Endothelial cell of umbilical vein (primary cell): ENCODE results near the gene SSPN. TPM values are rescaled to one million over a fixed set of nuclear protein-coding genes. Genes with fewer than 3 reads are reported as not detected.

ENCODE experiments used
- BruUV-seq: library from RNA; stranded (reverse); fragments of 400-500 nt; replicated peaks from 2 replicates; lab custom pipeline; 2021; lab: Mats Ljungman, UMichigan
- CTCF ChIA-PET: fragments of 300-600, 350-600 bp; sonication (Branson Sonifier 250); formaldehyde crosslinking; loops from one replicate; lab custom pipeline; 2021; ENCODE audit warnings: antibody characterized with exemption, inconsistent platforms; lab: Charles Lee
- POLR2A ChIA-PET: fragments of 300-600, 350-600 bp; sonication (Branson Sonifier 250); formaldehyde crosslinking; loops from one replicate; lab custom pipeline; 2021; ENCODE audit warnings: antibody characterized with exemption, inconsistent platforms; lab: Charles Lee
- DNase-seq: peaks from one replicate; pipeline ENCODE4 v3.0.0-alpha.2; 2011; ENCODE audit warnings: low read depth, low spot score
- FAIRE-seq: peaks from 2 replicates; lab custom pipeline; 2011; peaks lifted over from hg19 to GRCh38; lab: Jason Lieb, UNC
- H2AFZ ChIP-seq: 2 replicates; pipeline ENCODE4 v1.6.0; 2012; ENCODE audit warnings: low read depth, low read length, control low read depth, inconsistent platforms
- H3K27ac ChIP-seq: 2 replicates; pipeline ENCODE4 v1.5.1; 2011; ENCODE audit warnings: low read depth, mild to moderate bottlenecking, control low read depth, low read length, moderate library complexity; ENCODE audit not compliant: insufficient read depth
- H3K27me3 ChIP-seq, 2 experiments: 2 replicates each; pipeline versions ENCODE4 v1.6.0 to v1.6.1; 2011; ENCODE audit warnings: low read length in 2 of 2, mixed read lengths in 1 of 2; ENCODE audit not compliant: control insufficient read depth in 2 of 2, insufficient read depth in 2 of 2
- H3K36me3 ChIP-seq, 2 experiments: 2 replicates in 1 of 2; 3 replicates in 1 of 2; pipeline ENCODE4 v1.5.1; 2011; ENCODE audit warnings: low read length in 2 of 2, mild to moderate bottlenecking in 1 of 2, moderate library complexity in 1 of 2; ENCODE audit not compliant: control insufficient read depth in 2 of 2, insufficient read depth in 2 of 2; ENCODE audit errors: extremely low read depth in 1 of 2
- H3K4me1 ChIP-seq: 3 replicates; pipeline ENCODE4 v1.5.1; 2011; ENCODE audit warnings: mild to moderate bottlenecking, low read length; ENCODE audit not compliant: control insufficient read depth, insufficient read depth; ENCODE audit errors: extremely low read depth
- H3K4me2 ChIP-seq: 2 replicates; pipeline ENCODE4 v1.6.1; 2011; ENCODE audit warnings: low read length, control low read depth, mixed read lengths; ENCODE audit not compliant: insufficient read depth
- H3K4me3 ChIP-seq, 3 experiments: fragments of 200-600 bp in 1 of 3; sonication (generic), shearing (Covaris generic) in 1 of 3; replicated peaks in 1 of 3; 2 replicates each; pipeline ENCODE4 v1.5.1; 2011 to 2016; ENCODE audit warnings: control low read depth in 3 of 3, low read length in 3 of 3, mild to moderate bottlenecking in 2 of 3, inconsistent platforms in 1 of 3, low read depth in 1 of 3, moderate library complexity in 1 of 3; ENCODE audit not compliant: insufficient read depth in 1 of 3
- H3K79me2 ChIP-seq: 2 replicates; pipeline ENCODE4 v1.6.0; 2012; ENCODE audit warnings: low read length, inconsistent platforms; ENCODE audit not compliant: control insufficient read depth, insufficient read depth
- H3K9ac ChIP-seq: replicated peaks from 2 replicates; pipeline ENCODE3; 2011; ENCODE audit warnings: low read length, control low read depth; ENCODE audit not compliant: insufficient read depth; ENCODE audit errors: extremely low read depth
- H3K9me1 ChIP-seq: replicated peaks from 3 replicates; pipeline ENCODE4 v1.6.0; 2011; ENCODE audit warnings: mild to moderate bottlenecking, low read length; ENCODE audit not compliant: control insufficient read depth, insufficient read depth; ENCODE audit errors: extremely low read depth
- H3K9me3 ChIP-seq: replicated peaks from 2 replicates; pipeline ENCODE4 v1.5.1; 2012; ENCODE audit warnings: low read length, inconsistent platforms; ENCODE audit not compliant: control insufficient read depth, insufficient read depth
- H4K20me1 ChIP-seq: replicated peaks from 2 replicates; pipeline ENCODE3; 2011; ENCODE audit warnings: mild to moderate bottlenecking, low read length; ENCODE audit not compliant: control insufficient read depth, insufficient read depth; ENCODE audit errors: extremely low read depth
- EZH2 ChIP-seq: IDR thresholded peaks from 2 replicates; pipeline ENCODE4 v1.6.1; 2012; ENCODE audit warnings: borderline replicate concordance, low read depth, mild to moderate bottlenecking, moderate library complexity, low read length, inconsistent platforms; ENCODE audit not compliant: severe bottlenecking
- FOS ChIP-seq: IDR thresholded peaks from 2 replicates; pipeline ENCODE4 v1.6.1; 2011; ENCODE audit warnings: mild to moderate bottlenecking, low read length, moderate library complexity, borderline replicate concordance; ENCODE audit not compliant: insufficient read depth
- GATA2 ChIP-seq: IDR thresholded peaks from 2 replicates; pipeline ENCODE4 v1.7.0; 2011; ENCODE audit warnings: low read depth, mild to moderate bottlenecking, moderate library complexity, mixed read lengths, low read length; ENCODE audit not compliant: insufficient read length, insufficient read depth
- JUN ChIP-seq: IDR thresholded peaks from 2 replicates; pipeline ENCODE4 v1.6.1; 2011; ENCODE audit warnings: borderline replicate concordance, low read depth; ENCODE audit not compliant: insufficient read length, insufficient read depth
- MYC ChIP-seq: IDR thresholded peaks from one replicate; pipeline ENCODE4 v1.6.1; 2011; ENCODE audit warnings: mild to moderate bottlenecking, low read depth, low read length
- POLR2A ChIP-seq: IDR thresholded peaks from 2 replicates; pipeline ENCODE4 v1.6.1; 2012; ENCODE audit warnings: low read depth, mild to moderate bottlenecking, control low read depth, low read length
- POLR2AphosphoS5 ChIP-seq: IDR thresholded peaks from 2 replicates; pipeline ENCODE4 v1.6.1; 2012; ENCODE audit warnings: low read depth, mild to moderate bottlenecking, control low read depth, low read length, moderate library complexity; ENCODE audit not compliant: insufficient read depth
- dilution Hi-C: fragments of 300-500 bp; cut with MboI; formaldehyde crosslinking; loops from one replicate; pipeline ENCODE4 v1.15.0; 2019; ENCODE audit warnings: low sequenced_read_pairs; ENCODE audit not compliant: extremely low pct_ligation_motif_present
- intact Hi-C: fragments of 100-400 bp; cut with micrococcal nuclease; formaldehyde crosslinking; loops from one replicate; pipeline ENCODE4 v1.10.0; 2022
- polyA plus RNA-seq, 4 experiments: library from polyadenylated mRNA; depleted of rRNA in 3 of 4; stranded (reverse) in 3 of 4; unstranded in 1 of 4; fragments of >200 nt; gene quantifications; 2 replicates each; pipeline versions ENCODE4 v1.2.1 to v1.2.3, GENCODE V29; 2011 to 2012; ENCODE audit warnings: missing spikeins in 1 of 4
- total RNA-seq: library from RNA; stranded (reverse); gene quantifications from 2 replicates; pipeline ENCODE4 v1.2.3, GENCODE V29; 2021
- TF ChIP-seq, protein P1 (sequence below), 2 donors: IDR thresholded peaks; 1 replicate in 1 of 2; 2 replicates in 1 of 2; pipeline ENCODE4 v1.5.1; 2011; ENCODE audit warnings: low read length in 2 of 2, mild to moderate bottlenecking in 2 of 2, moderate library complexity in 2 of 2, control low read depth in 1 of 2, inconsistent platforms in 1 of 2, low read depth in 1 of 2; ENCODE audit not compliant: insufficient read depth in 1 of 2; ENCODE audit errors: extremely low read depth in 1 of 2
- TF ChIP-seq, protein P2 (sequence below): IDR thresholded peaks from 2 replicates; pipeline ENCODE4 v1.6.1; 2011; ENCODE audit not compliant: insufficient read depth, insufficient read length

SSPN gene
- total and polyA plus RNA-seq, 2 donors (not counting 3 experiments of a cell fraction or from before 2014, with no cell fraction given), result 1.3 to 2.1 TPM

DNA sequence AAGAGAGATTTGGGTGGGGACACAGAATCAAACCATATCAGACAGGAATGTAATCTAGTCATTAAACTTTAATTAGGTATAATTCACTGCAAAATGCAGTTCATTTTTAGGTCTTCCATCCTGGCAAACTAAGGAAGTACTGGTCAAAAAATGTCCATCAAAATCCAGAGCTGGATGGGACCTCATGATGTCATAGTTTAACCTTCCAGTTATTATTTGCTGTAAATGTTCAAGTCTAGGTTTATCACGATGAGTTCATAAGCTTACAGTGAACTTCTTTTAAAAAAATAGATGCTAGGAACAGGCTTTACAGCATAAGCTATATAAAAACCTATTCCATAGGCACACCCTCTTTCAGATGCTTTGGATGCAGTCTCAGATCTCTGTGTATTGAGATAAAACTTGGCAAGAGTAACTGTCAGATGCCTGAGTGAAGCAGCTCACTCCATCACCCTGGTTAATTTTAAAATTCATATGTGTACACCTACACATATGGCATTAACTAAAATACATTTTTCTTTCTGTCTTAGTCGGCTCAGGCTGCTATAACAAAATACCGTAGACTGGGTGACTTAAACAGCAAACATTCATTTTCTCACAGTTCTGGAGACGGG, 7.9 kb downstream of the SSPN start:
- CTCF ChIA-PET, result interaction anchor here (0.9 to 2.0 kb wide), 6 partner anchors 10 to 84 kb away, joined by 3 to 7 read pairs (median 4); no protein-coding TSS in a partner anchor
- Histone ChIP-seq H3K79me2 (no peaks in the 10 kb centered on the region), H3K4me1 (no peaks in the 10 kb centered on the region), H3K27me3 (peaks cover 9 to 14% of the 10 kb centered on the region in 2 experiments), H3K4me2 (no peak overlapping the region), H3K9ac (no peak overlapping the region), H3K27ac (no peak overlapping the region), H2AFZ (no peak overlapping the region), H3K4me3 (no peak overlapping the region), H4K20me1 (no peaks in the 10 kb centered on the region), H3K36me3 (no peaks in the 10 kb centered on the region), H3K9me3 (no peaks in the 10 kb centered on the region), H3K9me1 (no peaks in the 10 kb centered on the region)
- BruUV-seq, result no TSS peak
- no peak for DNase-seq
- no peak for TF ChIP-seq EZH2
- no peak for TF ChIP-seq GATA2
- TF ChIP-seq, protein P1, sequence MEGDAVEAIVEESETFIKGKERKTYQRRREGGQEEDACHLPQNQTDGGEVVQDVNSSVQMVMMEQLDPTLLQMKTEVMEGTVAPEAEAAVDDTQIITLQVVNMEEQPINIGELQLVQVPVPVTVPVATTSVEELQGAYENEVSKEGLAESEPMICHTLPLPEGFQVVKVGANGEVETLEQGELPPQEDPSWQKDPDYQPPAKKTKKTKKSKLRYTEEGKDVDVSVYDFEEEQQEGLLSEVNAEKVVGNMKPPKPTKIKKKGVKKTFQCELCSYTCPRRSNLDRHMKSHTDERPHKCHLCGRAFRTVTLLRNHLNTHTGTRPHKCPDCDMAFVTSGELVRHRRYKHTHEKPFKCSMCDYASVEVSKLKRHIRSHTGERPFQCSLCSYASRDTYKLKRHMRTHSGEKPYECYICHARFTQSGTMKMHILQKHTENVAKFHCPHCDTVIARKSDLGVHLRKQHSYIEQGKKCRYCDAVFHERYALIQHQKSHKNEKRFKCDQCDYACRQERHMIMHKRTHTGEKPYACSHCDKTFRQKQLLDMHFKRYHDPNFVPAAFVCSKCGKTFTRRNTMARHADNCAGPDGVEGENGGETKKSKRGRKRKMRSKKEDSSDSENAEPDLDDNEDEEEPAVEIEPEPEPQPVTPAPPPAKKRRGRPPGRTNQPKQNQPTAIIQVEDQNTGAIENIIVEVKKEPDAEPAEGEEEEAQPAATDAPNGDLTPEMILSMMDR (IDR thresholded peaks at IDR 0.05; ENCODE audit: extremely low read depth in 1 of 2, insufficient read depth in 1 of 2, low read depth in 1 of 2, low read length in 2 of 2), result no peak
- TF ChIP-seq, protein P2, sequence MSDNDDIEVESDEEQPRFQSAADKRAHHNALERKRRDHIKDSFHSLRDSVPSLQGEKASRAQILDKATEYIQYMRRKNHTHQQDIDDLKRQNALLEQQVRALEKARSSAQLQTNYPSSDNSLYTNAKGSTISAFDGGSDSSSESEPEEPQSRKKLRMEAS, result no peak
- TF ChIP-seq POLR2AphosphoS5, result no peak
- TF ChIP-seq FOS, result no peak
- no peak for TF ChIP-seq POLR2A
- no peak for TF ChIP-seq MYC
- TF ChIP-seq JUN, result no peak
- POLR2A ChIA-PET, result interaction anchor here (0.6 kb wide), 1 partner anchor 10 kb away, joined by 3 read pairs; no protein-coding TSS in a partner anchor
- FAIRE-seq, result no peak
- dilution Hi-C loops (no loop called here), intact Hi-C loops (no loop called here)
